Subcutaneous abdominal adipose tissue (tissue), 5 donors: ENCODE measurements around the gene ATP5F1B.
A peak's percentile ranks its signal among the peaks of the same experiment; 100 is the strongest.

Experiments
- H3K27ac ChIP-seq: one replicate; pipeline ENCODE4 v1.7.0; 2013; ENCODE audit warnings: low read depth, mild to moderate bottlenecking, inconsistent platforms, low read length, moderate library complexity
- H3K27me3 ChIP-seq, 5 donors: one replicate each; pipeline ENCODE4 v1.7.0; 2013; ENCODE audit warnings: low read length in 5 of 5, inconsistent platforms in 1 of 5; ENCODE audit not compliant: control insufficient read depth in 5 of 5, insufficient read depth in 4 of 5
- H3K36me3 ChIP-seq, 5 donors: one replicate each; pipeline ENCODE4 v1.7.0; 2013; ENCODE audit warnings: low read length in 5 of 5; ENCODE audit not compliant: control insufficient read depth in 5 of 5, insufficient read depth in 5 of 5
- H3K4me1 ChIP-seq, 5 donors: one replicate each; pipeline ENCODE4 v1.7.0; 2013; ENCODE audit warnings: low read length in 5 of 5, mild to moderate bottlenecking in 3 of 5, moderate library complexity in 1 of 5; ENCODE audit not compliant: control insufficient read depth in 5 of 5, insufficient read depth in 5 of 5
- H3K4me3 ChIP-seq, 5 donors: one replicate each; pipeline ENCODE4 v1.7.0; 2013; ENCODE audit warnings: low read length in 5 of 5, low read depth in 1 of 5
- H3K9ac ChIP-seq, 5 donors: one replicate each; pipeline ENCODE4 v1.7.0; 2013; ENCODE audit warnings: low read length in 5 of 5, mild to moderate bottlenecking in 4 of 5, moderate library complexity in 3 of 5
- H3K9me3 ChIP-seq, 5 donors: one replicate each; pipeline ENCODE4 v1.7.0; 2013; ENCODE audit warnings: low read length in 5 of 5; ENCODE audit not compliant: control insufficient read depth in 5 of 5
- donor health status: healthy.
- donor health status: healthy.
- donor health status: healthy.
- donor health status: healthy.
- donor health status: healthy.

Gene ATP5F1B

GRCh38 chr12:56645717-56646446 lies at the start of gene ATP5F1B:
TSS of gene ATP5F1B (minus strand) at chr12:56645984. CDS start at chr12:56645963, 21 bp downstream.
- H3K9me3 ChIP-seq, result no peaks in the 10 kb centered on the region
- peak within 1 kb of the TSS; percentile 89 for H3K27ac ChIP-seq
- H3K4me1 ChIP-seq, result peaks cover 6 to 28% (median 25%) of the 10 kb centered on the region in 5 donors
- H3K27me3 ChIP-seq, result no peaks in the 10 kb centered on the region
- peak within 1 kb of the TSS; percentile 98 to 100 (median 100) for H3K4me3 ChIP-seq
- peak within 1 kb of the TSS; percentile 93 to 99 (median 94) for H3K9ac ChIP-seq
- peaks cover 16 to 35% (median 29%) of the 10 kb centered on the region in 5 donors for H3K36me3 ChIP-seq

GRCh38 chr12:56694161-56694560 lies 48.4 kb upstream of the ATP5F1B start:
- H3K27me3 ChIP-seq, result no peaks in the 10 kb centered on the region
- H3K27ac ChIP-seq, result no peak overlapping the region
- H3K4me3 ChIP-seq, result no peak overlapping the region
- no peaks in the 10 kb centered on the region for H3K9me3 ChIP-seq
- H3K4me1 ChIP-seq, result peaks cover 0 to 3% (median 2%) of the 10 kb centered on the region in 5 donors
- H3K9ac ChIP-seq, result no peak overlapping the region
- H3K36me3 ChIP-seq, result no peaks in the 10 kb centered on the region

GRCh38 chr12:56688846-56689109 lies 43.0 kb upstream of the ATP5F1B start:
- H3K4me1 ChIP-seq, result peaks cover 0 to 42% (median 39%) of the 10 kb centered on the region in 5 donors
- H3K9me3 ChIP-seq, result no peaks in the 10 kb centered on the region
- peak overlapping the region; percentile 67 to 98 (median 82) for H3K4me3 ChIP-seq

GRCh38 chr12:56688129-56688845 lies 42.5 kb upstream of the ATP5F1B start, which contains the start of gene PTGES3:
TSS of gene PTGES3 (minus strand) at chr12:56688284. CDS start at chr12:56687999, 285 bp downstream.
- no peaks in the 10 kb centered on the region for H3K9me3 ChIP-seq
- H3K27me3 ChIP-seq, result no peaks in the 10 kb centered on the region
- peak within 1 kb of the TSS; percentile 97 to 100 (median 100) for H3K9ac ChIP-seq
- no peaks in the 10 kb centered on the region for H3K36me3 ChIP-seq
- peak within 1 kb of the TSS; percentile 100 for H3K27ac ChIP-seq
- peaks cover 0 to 42% (median 39%) of the 10 kb centered on the region in 5 donors for H3K4me1 ChIP-seq
- peak within 1 kb of the TSS; percentile 74 to 98 (median 89) for H3K4me3 ChIP-seq

More at GRCh38 chr12:56688846-56689109, 43.0 kb upstream of the ATP5F1B start:
- H3K36me3 ChIP-seq, result no peaks in the 10 kb centered on the region
- peak overlapping the region; percentile 100 for H3K27ac ChIP-seq
- H3K9ac ChIP-seq, result peak overlapping the region; percentile 80 to 98 (median 87)
- no peaks in the 10 kb centered on the region for H3K27me3 ChIP-seq

- peaks cover 0 to 46% (median 43%) of the 10 kb centered on the region in 5 donors for H3K4me1 ChIP-seq
- no peaks in the 10 kb centered on the region for H3K36me3 ChIP-seq
- peak overlapping the region; percentile 100 for H3K27ac ChIP-seq
- H3K4me3 ChIP-seq, result peak overlapping the region; percentile 74 to 98 (median 89)
- no peaks in the 10 kb centered on the region for H3K9me3 ChIP-seq
- H3K27me3 ChIP-seq, result no peaks in the 10 kb centered on the region
- peak overlapping the region; percentile 97 to 100 (median 100) for H3K9ac ChIP-seq
These were observed 41.7 kb upstream of the ATP5F1B start for GRCh38 chr12:56687223-56688128.

- Histone ChIP-seq H3K27me3 (no peaks in the 10 kb centered on the region), H3K4me1 (peaks cover 0 to 54% (median 48%) of the 10 kb centered on the region in 5 donors), H3K9ac (peak overlapping the region in 4 of 5 donors; percentile 11 to 53 (median 30)), H3K9me3 (no peaks in the 10 kb centered on the region), H3K36me3 (peaks cover 0 to 9% (median 3%) of the 10 kb centered on the region in 5 donors), H3K4me3 (peak overlapping the region in 4 of 5 donors; percentile 8 to 43 (median 40)), H3K27ac (peak overlapping the region; percentile 100)
These were observed 39.1 kb upstream of the ATP5F1B start for GRCh38 chr12:56684745-56685359.

- Histone ChIP-seq H3K4me1 (peaks cover 0 to 48% (median 45%) of the 10 kb centered on the region in 5 donors), H3K36me3 (peaks cover 0 to 11% (median 3%) of the 10 kb centered on the region in 5 donors), H3K27ac (no peak overlapping the region), H3K9ac (no peak overlapping the region), H3K27me3 (no peaks in the 10 kb centered on the region), H3K4me3 (no peak overlapping the region), H3K9me3 (no peaks in the 10 kb centered on the region)
These were observed 36.5 kb upstream of the ATP5F1B start for GRCh38 chr12:56682323-56682722.

- Histone ChIP-seq H3K9ac (no peak overlapping the region), H3K4me3 (no peak overlapping the region), H3K36me3 (peaks cover 0 to 11% (median 3%) of the 10 kb centered on the region in 5 donors), H3K9me3 (no peaks in the 10 kb centered on the region), H3K4me1 (peaks cover 0 to 31% (median 28%) of the 10 kb centered on the region in 5 donors), H3K27me3 (no peaks in the 10 kb centered on the region), H3K27ac (no peak overlapping the region)
These were observed 34.2 kb upstream of the ATP5F1B start for GRCh38 chr12:56679883-56680575.

- H3K4me3 ChIP-seq, result no peak overlapping the region
- H3K27me3 ChIP-seq, result no peaks in the 10 kb centered on the region
- no peak overlapping the region for H3K9ac ChIP-seq
- no peak overlapping the region for H3K27ac ChIP-seq
- H3K4me1 ChIP-seq, result peaks cover 0 to 22% (median 19%) of the 10 kb centered on the region in 5 donors
- H3K9me3 ChIP-seq, result no peaks in the 10 kb centered on the region
- H3K36me3 ChIP-seq, result peaks cover 0 to 11% (median 3%) of the 10 kb centered on the region in 5 donors
These were observed 33.1 kb upstream of the ATP5F1B start for GRCh38 chr12:56678852-56679251.
